Left lung (tissue), 10 donors: ENCODE data around the gene SLC5A5. TPM values are rescaled to one million over a fixed set of nuclear protein-coding genes. Genes with fewer than 3 reads are reported as not detected.

Experiments
- ATAC-seq: fragments of 200-7000 bp; cut with Tn5 transposase; one replicate; pipeline ENCODE4 v1.9.1; 2020; ENCODE audit warnings: moderate library complexity
- DNase-seq, 4 donors: peaks; one replicate each; pipeline ENCODE4 v3.0.0-alpha.2; 2013 to 2020
- H3K27ac ChIP-seq, 2 donors: fragments of 200-600 bp; sonication (generic) in 1 of 2; one replicate each; pipeline versions ENCODE4 v1.5.0 to v1.8.0; 2020 to 2021
- H3K27me3 ChIP-seq, 2 donors: fragments of 200-600 bp; sonication (generic) in 1 of 2; one replicate each; pipeline versions ENCODE4 v1.5.0 to v1.8.0; 2020 to 2021
- H3K36me3 ChIP-seq, 2 donors: fragments of 200-600 bp; sonication (generic) in 1 of 2; one replicate each; pipeline versions ENCODE4 v1.5.0 to v1.8.0; 2020 to 2021
- H3K4me1 ChIP-seq, 2 donors: fragments of 200-600 bp; one replicate each; pipeline ENCODE4 v1.8.0; 2021
- H3K4me3 ChIP-seq, 2 donors: fragments of 200-600 bp; sonication (generic) in 1 of 2; one replicate each; pipeline versions ENCODE4 v1.5.0 to v1.8.0; 2020 to 2021; ENCODE audit warnings: mild to moderate bottlenecking in 1 of 2
- H3K9me3 ChIP-seq, 2 donors: fragments of 200-600 bp; sonication (generic) in 1 of 2; one replicate each; pipeline versions ENCODE4 v1.5.0 to v1.8.0; 2020 to 2021
- intact Hi-C, 2 donors: fragments of 100-400 bp; cut with DNase I; formaldehyde crosslinking; loops; one replicate each; pipeline versions ENCODE4 v1.11.2 to v1.14.2; 2022
- polyA plus RNA-seq, 6 donors: library from polyadenylated mRNA; unstranded; fragments of 120-200 nt; gene quantifications; one replicate each; pipeline ENCODE4 v1.2.1, GENCODE V29; 2013; ENCODE audit not compliant: insufficient read length in 6 of 6
- total RNA-seq, 2 donors: library from RNA; stranded (reverse); fragmentation: NEBNext Ultra II Directional; extraction: Animal tissue kit (Norgen Biotek cat#: 25700); gene quantifications; one replicate each; pipeline ENCODE4 v1.2.1, GENCODE V29; 2021
- TF ChIP-seq, protein P1 (sequence below), 2 donors: fragments of 200-600 bp; sonication (generic) in 1 of 2; IDR thresholded peaks; one replicate each; pipeline versions ENCODE4 v1.5.0 to v1.8.0; 2021; ENCODE audit warnings: antibody characterized with exemption in 2 of 2
- donor health status: DM: no; HTN: yes; CAD: no.
- donor health status: DM: no; HTN: no; CAD: no.

SLC5A5 gene
- total and polyA plus RNA-seq, 8 donors: 0.06 to 0.55 (median 0.09) TPM; not detected in 1

DNA sequence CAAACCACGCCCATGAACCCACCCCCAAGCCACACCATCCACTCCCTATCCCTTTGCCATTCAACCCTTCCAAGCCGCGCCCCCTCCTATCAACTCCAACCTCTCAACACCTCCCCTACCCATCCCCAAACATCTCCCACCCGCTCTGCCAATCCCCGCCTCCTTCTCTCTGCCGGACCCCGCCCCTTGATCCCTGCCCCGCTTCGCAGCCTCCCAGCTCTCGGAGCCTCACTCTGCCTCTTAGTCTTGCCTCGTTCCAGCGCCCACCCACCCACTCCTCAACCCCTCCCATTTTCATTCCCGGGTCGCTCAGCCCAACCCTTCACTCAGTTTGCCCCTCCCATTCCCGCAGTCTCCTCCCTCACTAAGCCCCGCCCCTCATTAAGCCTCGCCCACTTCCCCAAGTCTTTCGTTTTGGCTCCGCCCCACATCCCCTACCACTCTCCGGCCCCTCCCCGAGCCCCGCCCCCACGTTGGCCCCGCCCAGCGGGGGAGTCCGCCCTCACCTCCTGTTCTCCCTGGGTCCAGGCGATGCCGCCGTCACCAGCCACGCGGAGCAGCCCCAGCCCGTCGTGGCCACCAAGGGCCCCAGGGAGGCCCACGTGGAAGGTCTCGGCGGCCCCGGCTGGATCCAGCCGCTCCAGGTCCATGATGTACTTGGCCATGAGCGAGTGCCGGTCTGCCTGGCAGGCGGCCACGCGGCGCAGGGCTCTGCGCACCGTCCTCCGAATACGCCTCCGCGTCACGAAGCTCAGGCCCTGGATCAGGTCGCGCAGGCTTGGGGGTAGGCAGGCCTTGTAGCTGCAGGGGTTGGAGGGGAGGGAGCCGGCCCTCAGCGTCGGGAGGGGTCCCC lies 29.7 kb upstream of the SLC5A5 start:
- Histone ChIP-seq H3K4me1 (peaks cover 0 to 44% of the 10 kb centered on the region in 2 donors), H3K4me3 (no peak overlapping the region), H3K36me3 (peaks cover 0 to 68% of the 10 kb centered on the region in 2 donors), H3K27me3 (peaks cover 0 to 33% of the 10 kb centered on the region in 2 donors), H3K27ac (no peak overlapping the region), H3K9me3 (no peaks in the 10 kb centered on the region)
- TF ChIP-seq, protein P1, sequence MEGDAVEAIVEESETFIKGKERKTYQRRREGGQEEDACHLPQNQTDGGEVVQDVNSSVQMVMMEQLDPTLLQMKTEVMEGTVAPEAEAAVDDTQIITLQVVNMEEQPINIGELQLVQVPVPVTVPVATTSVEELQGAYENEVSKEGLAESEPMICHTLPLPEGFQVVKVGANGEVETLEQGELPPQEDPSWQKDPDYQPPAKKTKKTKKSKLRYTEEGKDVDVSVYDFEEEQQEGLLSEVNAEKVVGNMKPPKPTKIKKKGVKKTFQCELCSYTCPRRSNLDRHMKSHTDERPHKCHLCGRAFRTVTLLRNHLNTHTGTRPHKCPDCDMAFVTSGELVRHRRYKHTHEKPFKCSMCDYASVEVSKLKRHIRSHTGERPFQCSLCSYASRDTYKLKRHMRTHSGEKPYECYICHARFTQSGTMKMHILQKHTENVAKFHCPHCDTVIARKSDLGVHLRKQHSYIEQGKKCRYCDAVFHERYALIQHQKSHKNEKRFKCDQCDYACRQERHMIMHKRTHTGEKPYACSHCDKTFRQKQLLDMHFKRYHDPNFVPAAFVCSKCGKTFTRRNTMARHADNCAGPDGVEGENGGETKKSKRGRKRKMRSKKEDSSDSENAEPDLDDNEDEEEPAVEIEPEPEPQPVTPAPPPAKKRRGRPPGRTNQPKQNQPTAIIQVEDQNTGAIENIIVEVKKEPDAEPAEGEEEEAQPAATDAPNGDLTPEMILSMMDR (IDR thresholded peaks at IDR 0.05): no peak
- peak; percentile 86 for ATAC-seq
- intact Hi-C loops: no loop called here
- peak in 2 of 4 donors; percentile 65 to 72 for DNase-seq

DNA sequence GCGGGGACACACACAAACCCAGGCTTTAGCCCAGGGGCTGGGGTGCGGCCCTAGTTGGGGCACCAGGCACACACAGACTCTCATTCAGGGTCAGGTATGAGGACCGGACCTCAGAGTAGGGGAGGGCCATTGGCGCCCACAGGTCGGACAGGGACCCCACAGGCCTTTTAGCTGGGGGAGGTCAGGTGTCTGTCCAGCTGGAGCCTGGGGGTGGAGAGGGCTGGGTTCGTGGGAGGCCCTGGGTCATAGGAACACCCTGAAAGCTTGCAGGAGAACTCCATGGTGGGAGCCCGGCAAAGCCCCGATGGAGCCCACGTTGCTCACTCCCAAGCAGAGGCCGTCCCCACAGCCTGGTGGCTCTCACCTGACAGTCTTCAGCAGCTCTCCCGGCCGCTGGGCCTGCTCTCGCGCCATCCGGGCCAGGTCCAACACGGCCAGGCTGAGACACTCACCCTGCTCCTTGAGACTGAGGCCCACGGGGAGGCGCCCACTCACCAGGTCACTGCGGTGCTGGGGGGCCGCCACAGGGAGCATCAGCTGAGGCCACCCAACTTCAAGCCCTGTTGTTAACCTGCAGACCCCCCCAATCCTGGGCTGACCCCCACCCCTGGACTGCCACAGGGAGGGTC lies 29.0 kb upstream of the SLC5A5 start:
- Histone ChIP-seq H3K27me3 (peaks cover 0 to 33% of the 10 kb centered on the region in 2 donors), H3K4me3 (no peak overlapping the region), H3K27ac (no peak overlapping the region), H3K36me3 (peaks cover 0 to 61% of the 10 kb centered on the region in 2 donors), H3K4me1 (peaks cover 0 to 47% of the 10 kb centered on the region in 2 donors), H3K9me3 (no peaks in the 10 kb centered on the region)
- ATAC-seq (no peak), DNase-seq (no peak)
- TF ChIP-seq, protein P1 (IDR thresholded peaks at IDR 0.05): no peak
- intact Hi-C loops: no loop called here

DNA sequence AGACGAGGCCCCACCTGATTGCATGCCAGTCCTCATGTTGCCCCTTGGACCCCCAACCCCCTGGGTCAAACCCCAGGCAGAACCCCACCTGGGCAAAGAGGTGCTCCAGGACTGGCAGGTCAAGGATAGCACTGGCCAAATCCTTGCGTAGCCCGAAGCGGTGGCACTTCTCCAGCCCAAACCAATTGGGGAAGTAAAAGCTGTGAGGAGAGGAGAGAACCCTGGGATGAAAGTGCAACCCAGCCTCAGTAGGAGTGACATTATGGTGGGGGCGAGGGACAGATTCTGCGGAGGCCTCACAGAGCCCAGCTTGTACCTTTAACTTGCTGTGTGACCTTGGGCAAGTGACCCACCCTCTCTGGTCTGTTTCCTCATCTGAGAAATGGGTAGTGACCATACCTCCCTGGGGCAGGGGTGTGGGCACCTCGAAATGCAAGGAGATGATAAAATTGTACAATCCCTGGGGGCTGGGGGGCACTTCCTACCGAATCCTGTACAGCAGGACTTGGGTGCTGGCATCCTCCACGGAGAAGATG lies 28.4 kb upstream of the SLC5A5 start:
- H3K4me1 ChIP-seq: peaks cover 0 to 53% of the 10 kb centered on the region in 2 donors
- ATAC-seq (no peak), DNase-seq (no peak)
- no peak overlapping the region for H3K4me3 ChIP-seq
- peaks cover 0 to 55% of the 10 kb centered on the region in 2 donors for H3K36me3 ChIP-seq
- TF ChIP-seq, protein P1 (IDR thresholded peaks at IDR 0.05): no peak
- no peaks in the 10 kb centered on the region for H3K9me3 ChIP-seq
- peaks cover 0 to 33% of the 10 kb centered on the region in 2 donors for H3K27me3 ChIP-seq
- no peak overlapping the region for H3K27ac ChIP-seq
- intact Hi-C loops: no loop called here

DNA sequence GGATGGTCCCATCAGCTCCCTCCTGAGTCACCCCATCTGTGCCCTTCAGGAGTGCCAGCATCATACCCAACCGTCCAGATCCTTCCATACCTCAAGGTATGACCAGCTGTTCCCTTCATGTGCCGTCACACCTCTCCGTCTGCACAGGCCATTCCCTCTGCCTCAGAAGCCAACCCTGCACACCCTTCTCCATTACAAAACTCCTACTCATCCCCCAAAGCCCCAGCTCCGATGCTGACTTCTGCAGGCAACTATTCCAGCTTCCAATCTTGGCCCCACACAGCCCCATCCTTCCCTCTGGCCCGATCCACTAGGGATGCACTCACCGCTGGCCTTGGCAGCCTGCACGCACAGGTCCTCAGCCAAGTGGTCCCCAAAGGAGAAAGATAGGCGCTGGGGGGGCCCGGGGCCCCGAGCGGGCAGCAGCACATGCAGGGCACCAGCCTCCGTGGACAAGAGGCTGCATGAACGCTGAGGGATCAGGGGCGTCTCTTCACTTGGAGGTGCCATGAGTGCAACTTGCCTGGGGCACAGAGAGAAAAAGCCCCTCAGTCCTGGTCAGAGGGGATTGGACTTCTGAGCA lies 27.7 kb upstream of the SLC5A5 start:
- Histone ChIP-seq H3K36me3 (peaks cover 0 to 49% of the 10 kb centered on the region in 2 donors), H3K27me3 (peaks cover 0 to 33% of the 10 kb centered on the region in 2 donors), H3K9me3 (no peaks in the 10 kb centered on the region), H3K27ac (no peak overlapping the region), H3K4me1 (peaks cover 0 to 59% of the 10 kb centered on the region in 2 donors), H3K4me3 (no peak overlapping the region)
- intact Hi-C loops: no loop called here
- TF ChIP-seq, protein P1 (IDR thresholded peaks at IDR 0.05): no peak
- ATAC-seq: no peak
- DNase-seq: no peak
